ENCODE data around the gene F13B.
"Not testable (repeated sequence)": the region's sequence is repeated elsewhere in the genome, so short reads cannot be mapped to it uniquely, and the experiment has no call there.

F13B gene

GRCh38 chr1:197016751-197017150 lies 50.3 kb downstream of the F13B start:
- no peaks in the 10 kb centered on the region for H3K9me3 ChIP-seq (ENCODE audit: control insufficient read depth in 2 of 2, low read length in 2 of 2)

DNA sequence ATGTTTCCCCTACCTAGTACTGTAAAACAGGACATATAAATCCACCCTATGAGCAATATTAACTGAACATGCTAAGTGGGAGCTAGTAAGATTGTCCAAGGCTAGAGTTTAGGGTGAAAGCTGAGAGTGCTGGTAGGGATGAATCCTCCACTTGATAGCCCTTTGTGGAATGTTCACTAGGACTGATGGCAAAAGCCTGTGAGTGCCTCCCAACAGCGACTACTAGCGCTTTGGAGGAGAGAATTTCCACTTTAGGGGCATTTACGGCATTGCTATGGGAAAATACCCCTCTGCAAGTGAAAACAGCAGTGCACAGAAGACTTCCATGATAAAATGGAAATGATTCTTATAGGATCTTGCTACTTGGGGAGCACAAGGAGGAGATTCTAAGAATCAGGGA lies 53.8 kb downstream of the F13B start:
- H3K27ac ChIP-seq (ENCODE audit: low read depth in 2 of 2, low read length in 2 of 2): no peak overlapping the region

More at GRCh38 chr1:197016751-197017150, 50.3 kb downstream of the F13B start:
- Histone ChIP-seq H3K4me3 (ENCODE audit: low read length in 2 of 2) (no peak overlapping the region), H3K36me3 (ENCODE audit: control insufficient read depth in 2 of 2, insufficient read depth in 2 of 2, low read length in 2 of 2) (no peaks in the 10 kb centered on the region), H3K9ac (ENCODE audit: low read depth in 1 of 2, low read length in 2 of 2) (no peak overlapping the region), H3K27ac (ENCODE audit: low read depth in 2 of 2, low read length in 2 of 2) (no peak overlapping the region), H3K4me1 (ENCODE audit: control insufficient read depth in 2 of 2, insufficient read depth in 2 of 2, low read length in 2 of 2) (no peaks in the 10 kb centered on the region), H3K27me3 (ENCODE audit: control insufficient read depth in 2 of 2, insufficient read depth in 2 of 2, low read length in 2 of 2) (no peaks in the 10 kb centered on the region)

GRCh38 chr1:197011614-197012013 lies 55.4 kb downstream of the F13B start:
- no peaks in the 10 kb centered on the region for H3K4me1 ChIP-seq (ENCODE audit: control insufficient read depth in 2 of 2, insufficient read depth in 2 of 2, low read length in 2 of 2)
- H3K4me3 ChIP-seq (ENCODE audit: low read length in 2 of 2): no peak overlapping the region
- no peaks in the 10 kb centered on the region for H3K9me3 ChIP-seq (ENCODE audit: control insufficient read depth in 2 of 2, low read length in 2 of 2)
- H3K9ac ChIP-seq (ENCODE audit: low read depth in 1 of 2, low read length in 2 of 2): no peak overlapping the region
- H3K27ac ChIP-seq (ENCODE audit: low read depth in 2 of 2, low read length in 2 of 2): no peak overlapping the region
- H3K27me3 ChIP-seq (ENCODE audit: control insufficient read depth in 2 of 2, insufficient read depth in 2 of 2, low read length in 2 of 2): no peaks in the 10 kb centered on the region
- H3K36me3 ChIP-seq (ENCODE audit: control insufficient read depth in 2 of 2, insufficient read depth in 2 of 2, low read length in 2 of 2): no peaks in the 10 kb centered on the region

More for the DNA sequence above, 53.8 kb downstream of the F13B start:
- Histone ChIP-seq H3K9ac (ENCODE audit: low read depth in 1 of 2, low read length in 2 of 2) (no peak overlapping the region), H3K4me3 (ENCODE audit: low read length in 2 of 2) (no peak overlapping the region), H3K4me1 (ENCODE audit: control insufficient read depth in 2 of 2, insufficient read depth in 2 of 2, low read length in 2 of 2) (no peaks in the 10 kb centered on the region), H3K9me3 (ENCODE audit: control insufficient read depth in 2 of 2, low read length in 2 of 2) (no peaks in the 10 kb centered on the region), H3K27me3 (ENCODE audit: control insufficient read depth in 2 of 2, insufficient read depth in 2 of 2, low read length in 2 of 2) (no peaks in the 10 kb centered on the region), H3K36me3 (ENCODE audit: control insufficient read depth in 2 of 2, insufficient read depth in 2 of 2, low read length in 2 of 2) (no peaks in the 10 kb centered on the region)

GRCh38 chr1:197008861-197009260 lies 58.2 kb downstream of the F13B start:
- H3K36me3 ChIP-seq (ENCODE audit: control insufficient read depth in 2 of 2, insufficient read depth in 2 of 2, low read length in 2 of 2): no peaks in the 10 kb centered on the region
- no peaks in the 10 kb centered on the region for H3K27me3 ChIP-seq (ENCODE audit: control insufficient read depth in 2 of 2, insufficient read depth in 2 of 2, low read length in 2 of 2)
- no peak overlapping the region for H3K27ac ChIP-seq (ENCODE audit: low read depth in 2 of 2, low read length in 2 of 2)
- no peak overlapping the region for H3K4me3 ChIP-seq (ENCODE audit: low read length in 2 of 2)
- H3K9me3 ChIP-seq (ENCODE audit: control insufficient read depth in 2 of 2, low read length in 2 of 2): no peaks in the 10 kb centered on the region
- H3K9ac ChIP-seq (ENCODE audit: low read depth in 1 of 2, low read length in 2 of 2): no peak overlapping the region
- no peaks in the 10 kb centered on the region for H3K4me1 ChIP-seq (ENCODE audit: control insufficient read depth in 2 of 2, insufficient read depth in 2 of 2, low read length in 2 of 2)

DNA sequence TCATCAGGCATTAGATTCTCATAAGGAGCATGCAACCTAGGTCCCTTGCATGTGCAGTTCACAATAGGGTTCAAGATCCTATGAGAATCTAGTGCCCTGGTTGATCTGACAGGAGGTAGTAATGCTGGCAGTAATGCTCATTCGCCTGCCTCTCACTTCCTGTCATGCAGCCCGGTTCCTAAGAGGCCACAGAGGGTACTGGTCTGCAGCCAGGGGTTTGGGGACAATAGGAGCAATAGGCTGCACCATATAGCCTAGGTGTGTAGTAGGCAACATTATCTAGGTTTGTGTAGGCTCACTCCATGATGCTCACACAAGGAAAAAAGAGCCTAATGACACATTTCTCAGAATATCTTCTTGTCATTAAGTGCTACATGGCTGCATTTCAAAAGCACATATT lies 63.9 kb downstream of the F13B start:
- no peak overlapping the region for H3K27ac ChIP-seq (ENCODE audit: low read depth in 2 of 2, low read length in 2 of 2)
- H3K9ac ChIP-seq (ENCODE audit: low read depth in 1 of 2, low read length in 2 of 2): no peak overlapping the region
- H3K9me3 ChIP-seq (ENCODE audit: control insufficient read depth in 2 of 2, low read length in 2 of 2): no peaks in the 10 kb centered on the region
- H3K36me3 ChIP-seq (ENCODE audit: control insufficient read depth in 2 of 2, insufficient read depth in 2 of 2, low read length in 2 of 2): no peaks in the 10 kb centered on the region
- no peaks in the 10 kb centered on the region for H3K4me1 ChIP-seq (ENCODE audit: control insufficient read depth in 2 of 2, insufficient read depth in 2 of 2, low read length in 2 of 2)
- H3K27me3 ChIP-seq (ENCODE audit: control insufficient read depth in 2 of 2, insufficient read depth in 2 of 2, low read length in 2 of 2): no peaks in the 10 kb centered on the region
- no peak overlapping the region for H3K4me3 ChIP-seq (ENCODE audit: low read length in 2 of 2)

DNA sequence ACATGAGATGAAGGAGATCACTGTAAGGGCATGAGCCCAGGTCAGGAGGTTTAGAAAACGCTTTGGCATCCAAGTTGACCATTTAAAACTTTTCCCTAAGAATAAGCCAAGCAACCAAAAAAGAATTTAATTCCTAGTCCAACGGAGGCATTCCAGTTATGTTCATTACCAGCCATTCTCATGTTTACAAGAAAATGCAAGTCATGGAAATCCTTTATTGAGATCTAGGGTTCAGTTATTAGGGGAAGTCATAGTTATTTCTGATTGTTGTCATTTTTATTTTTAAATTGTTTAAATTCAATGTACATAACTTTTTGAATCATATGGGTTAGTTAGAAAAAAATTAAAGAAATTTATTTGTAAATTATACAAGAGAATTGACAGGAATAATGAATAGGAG lies 65.2 kb downstream of the F13B start:
- Histone ChIP-seq H3K36me3 (ENCODE audit: control insufficient read depth in 2 of 2, insufficient read depth in 2 of 2, low read length in 2 of 2) (no peaks in the 10 kb centered on the region), H3K9me3 (ENCODE audit: control insufficient read depth in 2 of 2, low read length in 2 of 2) (no peaks in the 10 kb centered on the region), H3K27ac (ENCODE audit: low read depth in 2 of 2, low read length in 2 of 2) (no peak overlapping the region), H3K4me1 (ENCODE audit: control insufficient read depth in 2 of 2, insufficient read depth in 2 of 2, low read length in 2 of 2) (no peaks in the 10 kb centered on the region), H3K4me3 (ENCODE audit: low read length in 2 of 2) (no peak overlapping the region), H3K9ac (ENCODE audit: low read depth in 1 of 2, low read length in 2 of 2) (no peak overlapping the region), H3K27me3 (ENCODE audit: control insufficient read depth in 2 of 2, insufficient read depth in 2 of 2, low read length in 2 of 2) (no peaks in the 10 kb centered on the region)

- no peaks in the 10 kb centered on the region for H3K27me3 ChIP-seq (ENCODE audit: control insufficient read depth in 2 of 2, insufficient read depth in 2 of 2, low read length in 2 of 2)
- H3K36me3 ChIP-seq (ENCODE audit: control insufficient read depth in 2 of 2, insufficient read depth in 2 of 2, low read length in 2 of 2): no peaks in the 10 kb centered on the region
- H3K9me3 ChIP-seq (ENCODE audit: control insufficient read depth in 2 of 2, low read length in 2 of 2): no peaks in the 10 kb centered on the region
- no peak overlapping the region for H3K4me3 ChIP-seq (ENCODE audit: low read length in 2 of 2)
- no peaks in the 10 kb centered on the region for H3K4me1 ChIP-seq (ENCODE audit: control insufficient read depth in 2 of 2, insufficient read depth in 2 of 2, low read length in 2 of 2)
- H3K9ac ChIP-seq (ENCODE audit: low read depth in 1 of 2, low read length in 2 of 2): no peak overlapping the region
- no peak overlapping the region for H3K27ac ChIP-seq (ENCODE audit: low read depth in 2 of 2, low read length in 2 of 2)
Observed at GRCh38 chr1:196997423-196997822, 69.6 kb downstream of the F13B start.

DNA sequence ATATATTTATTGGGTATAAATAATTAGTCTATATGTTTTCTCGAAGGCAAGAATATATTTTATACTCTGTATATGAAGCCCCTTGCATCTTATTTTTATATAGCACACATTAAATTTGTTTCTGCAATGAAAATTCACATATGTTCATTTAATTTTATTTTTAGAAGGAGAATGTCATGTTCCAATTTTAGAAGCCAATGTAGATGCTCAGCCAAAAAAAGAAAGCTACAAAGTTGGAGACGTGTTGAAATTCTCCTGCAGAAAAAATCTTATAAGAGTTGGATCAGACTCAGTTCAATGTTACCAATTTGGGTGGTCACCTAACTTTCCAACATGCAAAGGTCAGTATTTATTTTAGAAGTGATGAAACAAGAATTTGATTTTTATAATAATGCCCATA lies 73.1 kb downstream of the F13B start:
- Histone ChIP-seq H3K27me3 (ENCODE audit: control insufficient read depth in 2 of 2, insufficient read depth in 2 of 2, low read length in 2 of 2) (no peaks in the 10 kb centered on the region), H3K9me3 (ENCODE audit: control insufficient read depth in 2 of 2, low read length in 2 of 2) (no peaks in the 10 kb centered on the region), H3K27ac (ENCODE audit: low read depth in 2 of 2, low read length in 2 of 2) (no peak overlapping the region), H3K9ac (ENCODE audit: low read depth in 1 of 2, low read length in 2 of 2) (no peak overlapping the region), H3K36me3 (ENCODE audit: control insufficient read depth in 2 of 2, insufficient read depth in 2 of 2, low read length in 2 of 2) (no peaks in the 10 kb centered on the region), H3K4me3 (ENCODE audit: low read length in 2 of 2) (no peak overlapping the region), H3K4me1 (ENCODE audit: control insufficient read depth in 2 of 2, insufficient read depth in 2 of 2, low read length in 2 of 2) (no peaks in the 10 kb centered on the region)

DNA sequence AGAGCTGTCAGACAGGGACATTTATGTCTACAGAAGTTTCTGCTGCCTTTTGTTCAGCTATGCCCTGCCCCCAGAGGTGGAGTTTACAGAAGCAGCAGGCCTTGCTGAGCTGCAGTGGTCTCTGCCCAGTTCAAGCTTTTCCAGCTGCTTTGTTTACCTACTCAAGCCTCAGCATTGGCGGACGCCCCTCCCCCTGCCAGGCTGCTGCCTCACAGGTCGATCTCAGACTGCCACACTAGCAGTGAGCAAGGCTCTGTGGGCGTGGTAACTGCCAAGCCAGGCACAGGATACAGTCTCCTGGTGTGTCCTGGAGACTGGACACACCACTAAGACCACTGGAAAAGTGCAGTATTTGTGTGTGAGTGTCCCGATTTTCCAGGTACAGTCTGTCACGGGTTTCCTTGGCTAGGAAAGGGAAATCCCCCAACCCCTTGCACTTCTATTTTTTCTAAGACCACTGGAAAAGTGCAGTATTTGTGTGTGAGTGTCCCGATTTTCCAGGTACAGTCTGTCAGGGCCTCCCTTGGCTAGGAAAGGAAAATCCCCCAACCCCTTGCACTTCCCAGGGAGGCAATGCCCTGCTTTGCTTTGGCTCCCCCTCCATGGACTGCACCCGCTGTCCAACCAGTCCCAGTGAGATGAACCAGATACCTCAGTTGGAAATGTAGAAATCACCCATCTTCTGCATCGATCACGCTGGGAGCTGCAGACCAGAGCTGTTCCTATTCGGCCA lies 75.0 kb downstream of the F13B start:
- not testable (repeated sequence) for H3K9ac ChIP-seq (ENCODE audit: low read depth in 1 of 2, low read length in 2 of 2); H3K27ac ChIP-seq (ENCODE audit: low read depth in 2 of 2, low read length in 2 of 2); H3K4me3 ChIP-seq (ENCODE audit: low read length in 2 of 2); H3K27me3 ChIP-seq (ENCODE audit: control insufficient read depth in 2 of 2, insufficient read depth in 2 of 2, low read length in 2 of 2); H3K36me3 ChIP-seq (ENCODE audit: control insufficient read depth in 2 of 2, insufficient read depth in 2 of 2, low read length in 2 of 2); H3K9me3 ChIP-seq (ENCODE audit: control insufficient read depth in 2 of 2, low read length in 2 of 2); H3K4me1 ChIP-seq (ENCODE audit: control insufficient read depth in 2 of 2, insufficient read depth in 2 of 2, low read length in 2 of 2)

All from mucosa of rectum (tissue), 2 donors.